Right forelimb (tissue), 1 donor: ENCODE data around the gene TBC1D22A.
A peak's percentile ranks its signal among the peaks of the same experiment; 100 is the strongest.

Experiments
- DNase-seq: peaks from one replicate; pipeline ENCODE4 v3.0.0-alpha.2; 2018

TBC1D22A gene

DNA sequence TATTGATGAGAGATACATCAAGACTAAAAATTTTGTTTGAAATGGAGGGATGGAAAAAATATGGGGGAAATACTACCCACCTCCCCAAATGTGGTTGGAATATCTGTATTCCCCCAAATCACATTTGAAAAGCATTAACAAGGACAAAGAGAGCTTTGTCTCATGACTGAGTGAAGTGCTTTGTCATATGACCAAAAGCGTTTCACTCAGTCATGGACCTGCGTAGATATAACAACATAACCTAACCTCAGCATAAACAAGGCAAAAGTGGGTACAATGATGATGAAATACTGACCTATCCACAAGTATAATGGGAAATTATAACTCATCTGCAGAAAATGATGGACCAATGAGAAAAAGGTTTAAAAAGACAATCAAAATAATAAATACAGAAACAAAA is 418.3 kb downstream of the TBC1D22A start:
- no peak for DNase-seq

DNA sequence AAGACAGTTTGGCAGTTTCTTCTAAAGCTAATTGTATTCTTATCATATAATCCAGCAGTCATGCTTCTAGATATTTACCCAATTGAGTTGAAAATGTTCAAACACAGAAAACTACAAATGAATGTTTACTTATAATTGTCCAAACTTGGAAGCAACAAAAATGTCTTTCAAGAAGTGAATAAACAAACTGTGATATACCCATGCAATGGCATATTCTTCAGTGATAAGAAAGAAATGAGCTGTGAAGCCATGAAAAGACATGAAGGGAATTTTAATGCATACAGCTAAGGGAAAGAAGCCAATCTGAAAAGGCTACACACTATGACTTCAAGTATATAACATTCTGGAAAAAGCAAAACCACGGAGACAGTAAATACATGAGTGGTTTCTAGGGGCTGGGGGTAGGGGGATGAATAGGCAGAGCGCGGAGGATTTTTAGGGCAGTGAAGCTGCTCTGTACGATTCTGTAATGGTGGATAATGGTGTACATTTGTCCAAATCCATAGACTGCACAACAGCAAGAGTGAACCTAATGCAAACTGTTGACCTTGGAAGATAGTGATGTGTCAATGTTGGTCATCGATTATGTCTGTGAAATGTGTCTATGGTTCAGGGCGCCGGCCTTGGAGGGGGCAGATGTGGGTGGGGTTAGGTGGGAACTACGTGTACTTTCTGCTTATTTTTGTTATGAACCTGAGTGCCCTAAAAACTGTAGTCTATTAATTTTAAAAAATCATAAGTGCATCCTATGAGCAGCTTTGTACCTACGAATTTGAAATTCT is 424.9 kb downstream of the TBC1D22A start:
- no peak for DNase-seq

GRCh38 chr22:47188261-47189055 is 426.0 kb downstream of the TBC1D22A start:
- no peak for DNase-seq

- peak; percentile 24 for DNase-seq
Measured at GRCh38 chr22:47189056-47189916, 426.8 kb downstream of the TBC1D22A start.

DNA sequence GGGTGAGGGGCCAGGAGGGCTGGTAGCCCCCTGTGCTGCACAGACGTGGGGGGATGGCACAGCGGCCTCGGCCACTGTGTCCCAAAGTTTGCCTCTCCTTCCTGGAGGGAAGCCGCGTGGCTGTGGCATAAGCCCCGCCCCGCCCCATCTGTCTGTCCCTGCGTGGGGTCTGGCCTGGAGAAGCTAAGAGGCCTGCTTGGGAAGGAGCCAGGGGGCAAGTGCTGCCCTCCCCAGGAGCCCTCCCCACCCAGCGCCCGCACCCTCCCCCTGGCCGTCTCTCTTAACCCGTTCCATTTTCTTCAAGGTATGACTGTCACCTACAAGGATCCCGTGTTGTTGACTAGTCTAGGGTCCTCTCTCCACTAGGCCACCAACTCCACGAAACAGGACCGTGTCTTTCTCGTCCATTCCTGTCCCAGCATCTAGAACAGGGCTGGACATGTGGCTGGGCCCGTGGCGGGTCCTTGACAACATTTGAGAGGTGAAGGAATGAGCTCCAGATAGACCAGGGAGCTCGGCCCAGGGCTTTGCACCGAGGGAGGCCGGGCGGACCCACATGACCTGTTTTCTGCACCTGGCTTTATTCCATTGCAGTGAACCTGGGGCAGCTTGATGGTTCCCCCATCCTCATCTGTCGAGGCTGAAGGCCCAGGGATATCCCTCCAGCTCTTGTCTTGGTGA is 428.0 kb downstream of the TBC1D22A start:
- peak; percentile 20 for DNase-seq

DNA sequence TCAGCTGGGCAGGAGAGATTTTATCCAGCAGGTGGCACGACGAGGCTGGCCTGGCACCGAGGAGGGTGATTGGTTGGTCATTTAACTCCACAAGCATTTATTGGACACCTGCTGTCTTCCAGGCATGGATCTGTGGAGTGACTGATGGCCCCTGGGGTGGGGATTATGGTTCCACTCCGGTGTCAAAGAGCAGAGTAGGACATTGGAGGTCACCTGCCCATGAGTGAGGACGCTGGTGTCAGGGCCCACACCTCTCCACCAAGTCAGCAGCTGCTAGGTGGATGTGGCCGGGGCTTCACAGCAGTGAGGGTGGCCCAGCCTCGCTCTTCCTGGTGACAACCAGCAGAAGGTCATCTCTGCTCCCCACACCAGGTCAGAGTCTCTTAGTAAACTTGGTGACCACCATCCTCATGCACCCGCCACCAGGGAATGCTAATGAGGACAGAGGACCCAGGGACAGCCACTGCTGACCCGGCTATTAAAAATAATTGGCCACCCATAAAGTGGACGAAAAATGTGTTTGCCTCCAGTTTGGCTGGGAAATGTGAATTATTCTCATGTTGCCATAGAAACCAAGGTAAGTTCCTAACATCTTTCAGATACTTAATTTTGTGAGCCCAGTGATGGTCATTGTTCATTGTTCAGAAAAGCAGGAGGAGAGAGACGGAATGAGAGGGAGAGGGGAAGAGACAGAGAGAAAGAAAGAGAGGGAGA is 428.7 kb downstream of the TBC1D22A start:
- peak; percentile 34 for DNase-seq

DNA sequence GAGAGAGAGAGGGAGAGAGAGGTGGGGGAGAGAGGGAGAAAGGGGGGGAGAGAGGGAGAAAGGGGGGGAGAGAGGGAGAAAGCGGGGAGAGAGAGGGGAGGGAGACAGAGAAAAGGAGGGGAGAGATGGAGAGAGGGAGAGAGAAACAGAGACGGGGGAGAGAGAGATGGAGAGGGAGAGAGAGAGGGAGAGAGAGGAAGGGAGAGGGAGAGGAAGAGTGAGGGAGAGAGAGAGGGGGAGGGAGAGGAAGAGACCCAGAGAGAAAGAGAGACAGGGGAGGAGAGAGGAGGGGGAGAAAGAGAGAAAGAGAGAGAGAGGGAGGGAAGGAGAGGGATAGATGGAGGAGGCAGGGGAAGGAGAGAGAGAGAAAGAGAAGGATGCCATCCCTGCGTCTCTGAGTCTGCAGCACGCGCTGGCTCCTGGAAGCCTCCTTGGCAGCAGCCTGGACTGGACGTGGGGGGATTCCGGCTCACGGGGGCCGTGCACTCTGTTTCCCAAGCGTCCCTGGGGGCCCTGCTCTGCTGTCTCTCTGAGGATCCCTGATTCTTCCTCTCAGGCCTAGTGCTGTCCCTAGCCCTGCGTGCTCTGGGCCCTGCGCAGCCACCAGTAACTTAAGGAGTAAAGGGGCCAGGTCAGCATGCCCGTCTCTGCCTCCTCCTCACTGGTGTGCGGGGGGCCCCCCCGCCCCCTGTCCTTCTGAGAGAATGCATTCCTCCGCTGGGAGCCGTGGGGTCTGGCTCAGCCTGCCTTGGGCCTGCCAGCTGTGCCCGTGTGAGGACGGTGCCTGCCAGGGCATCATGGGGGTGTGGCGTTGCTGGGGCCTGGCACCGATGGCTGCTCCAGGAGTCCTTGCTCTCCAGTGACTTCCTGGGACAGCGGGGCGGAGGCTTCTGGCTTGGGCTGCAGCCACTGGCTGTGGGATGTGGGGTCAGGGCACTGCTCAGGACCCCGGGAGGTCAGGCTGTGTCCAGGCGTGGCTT is 429.5 kb downstream of the TBC1D22A start:
- peak; percentile 16 for DNase-seq

- peak; percentile 37 for DNase-seq
Measured at GRCh38 chr22:47192651-47193437, 430.4 kb downstream of the TBC1D22A start.

GRCh38 chr22:47193606-47194329 is 431.3 kb downstream of the TBC1D22A start:
- peak; percentile 25 for DNase-seq

DNA sequence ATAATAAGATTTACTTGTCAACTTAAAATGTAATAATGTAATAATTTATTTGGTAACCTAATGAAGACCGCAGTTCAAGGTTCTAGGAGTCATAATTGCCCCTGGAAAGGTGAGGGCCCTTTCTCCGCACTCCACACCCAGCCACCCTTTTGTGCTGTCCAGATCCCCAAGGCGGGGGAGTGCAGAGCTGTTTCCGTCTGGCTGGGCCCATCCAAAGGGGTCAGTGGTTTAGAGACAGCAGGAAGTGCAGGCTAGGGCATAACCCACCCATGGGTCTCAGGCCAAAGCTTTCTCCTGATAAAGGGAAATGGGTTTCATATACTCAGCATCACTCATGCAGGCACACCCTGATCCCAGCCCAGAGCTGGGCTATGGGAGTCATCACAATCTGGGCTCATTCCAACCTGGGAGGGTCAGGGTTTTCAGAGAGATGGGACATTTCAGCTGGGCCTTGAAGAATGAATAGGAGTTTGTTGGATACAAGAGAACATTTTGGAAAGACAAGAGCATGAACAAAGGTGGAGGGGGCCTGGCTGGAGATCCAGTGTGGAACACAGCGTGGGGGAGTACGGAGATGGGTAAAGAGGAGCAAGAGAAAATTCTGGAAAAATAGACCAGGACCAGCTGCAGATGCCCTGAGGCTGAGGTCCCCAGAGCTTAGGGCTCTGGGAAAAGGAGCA is 432.2 kb downstream of the TBC1D22A start:
- peak; percentile 16 for DNase-seq

DNA sequence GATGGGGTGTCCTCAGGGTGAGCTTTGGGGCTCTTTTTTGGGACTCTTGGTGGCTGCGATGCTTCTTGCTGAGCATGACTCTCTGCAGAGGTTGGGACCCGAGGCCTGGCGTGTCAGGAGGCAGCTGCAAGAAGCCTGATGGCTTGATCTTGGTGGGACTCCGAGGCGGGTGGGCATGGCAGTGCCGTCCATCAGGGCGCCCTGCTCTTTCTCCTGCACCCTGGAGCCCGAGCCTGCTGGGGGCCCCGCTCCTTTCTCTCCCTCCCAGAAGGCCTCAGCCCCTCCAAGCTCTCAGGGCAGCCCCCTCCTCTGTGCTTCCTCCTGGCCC is 432.7 kb downstream of the TBC1D22A start:
- peak; percentile 19 for DNase-seq

DNA sequence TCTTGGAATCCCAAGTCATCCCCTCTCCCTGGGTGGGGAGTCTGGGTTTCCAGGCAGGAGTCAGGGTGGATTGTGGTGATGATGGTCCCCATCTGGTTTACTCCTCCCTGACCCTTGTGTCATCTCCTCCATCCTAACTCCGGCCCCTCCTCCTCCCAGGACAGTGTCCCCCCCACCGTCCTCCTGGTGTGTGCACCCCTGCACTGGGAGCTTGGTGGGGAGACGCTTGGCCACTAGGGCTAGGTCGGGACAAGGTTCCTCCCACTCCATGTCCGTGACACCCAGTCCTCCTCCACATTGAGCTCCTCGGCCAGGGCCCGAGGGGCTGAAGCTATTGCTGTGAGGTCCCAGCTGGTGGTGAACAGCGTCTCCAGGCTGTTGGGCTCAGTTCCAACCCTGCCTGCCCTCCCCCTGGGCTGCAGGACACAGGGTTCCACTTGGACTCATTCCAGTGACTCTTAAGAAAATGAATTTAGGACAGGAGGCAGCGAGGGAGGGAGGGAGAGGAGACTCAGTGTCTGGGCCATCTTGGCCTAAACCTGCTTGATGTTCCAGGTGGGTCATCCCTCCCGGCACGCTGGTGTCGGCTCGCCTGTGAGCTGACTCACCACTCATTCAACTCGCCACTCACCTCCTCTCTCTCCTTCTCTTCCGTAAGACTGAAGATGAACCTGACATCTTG is 433.2 kb downstream of the TBC1D22A start:
- DNase-seq = peak; percentile 35

DNA sequence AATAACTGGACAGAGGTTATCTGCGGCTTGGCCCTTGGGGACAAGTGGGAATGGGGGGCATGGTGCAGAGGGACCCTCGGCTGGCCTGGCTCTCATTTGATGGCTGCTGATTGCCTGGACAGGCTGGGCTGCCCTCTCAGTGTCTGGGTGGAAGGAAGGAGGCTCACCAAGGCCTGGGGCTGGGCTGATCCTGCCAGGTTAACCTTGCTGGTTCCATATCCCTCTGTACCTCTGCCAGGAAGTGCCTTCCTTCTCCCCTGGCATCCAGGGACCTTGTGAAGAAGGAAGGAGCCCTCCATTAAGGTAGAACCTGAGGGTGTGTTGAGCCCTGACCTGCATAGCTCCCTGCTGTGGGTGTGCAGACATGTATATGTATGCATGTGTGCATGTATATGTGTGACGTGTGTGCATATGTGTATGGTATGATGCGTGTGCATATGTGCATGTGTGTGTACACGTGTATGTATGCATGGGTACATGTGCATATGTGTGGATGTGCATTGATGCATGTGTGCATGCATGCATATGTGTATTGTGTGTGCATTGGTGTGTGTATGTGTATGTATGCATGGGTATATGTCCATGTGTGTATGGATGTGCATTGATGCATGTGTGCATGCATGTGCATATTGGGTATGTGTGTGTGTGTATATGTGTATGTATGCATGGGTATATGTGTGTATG is 433.9 kb downstream of the TBC1D22A start:
- peak; percentile 37 for DNase-seq

GRCh38 chr22:47196881-47197772 is 434.7 kb downstream of the TBC1D22A start:
- peak; percentile 43 for DNase-seq

GRCh38 chr22:47197773-47198500 is 435.5 kb downstream of the TBC1D22A start:
- peak; percentile 32 for DNase-seq
